WTC11 (cell line): ENCODE data around the gene ZNF304. TPM values are rescaled to one million over a fixed set of nuclear protein-coding genes. Genes with fewer than 3 reads are reported as not detected.

Source experiments
- ATAC-seq: fragments of 200-7000 bp; cut with Tn5 transposase; 2 replicates; pipeline ENCODE4 v1.10.0; 2021; ENCODE audit warnings: mild to moderate bottlenecking, moderate library complexity
- CTCF ChIA-PET: fragments of 300-600 bp; sonication (Branson Sonifier 250); formaldehyde crosslinking; loops from one replicate; lab custom pipeline; 2021; ENCODE audit warnings: antibody characterized with exemption; lab: Charles Lee
- POLR2A ChIA-PET: fragments of 350-600 bp; sonication (Branson Sonifier 250); formaldehyde crosslinking; loops from one replicate; lab custom pipeline; 2021; ENCODE audit warnings: antibody characterized with exemption; lab: Charles Lee
- DNase-seq: peaks from one replicate; pipeline ENCODE4 v3.0.0; 2021; ENCODE audit warnings: low spot score
- H3K27ac Mint-ChIP-seq: 2 replicates; pipeline ENCODE4 v1.8.0; 2021; ENCODE audit warnings: mixed read lengths
- H3K27me3 Mint-ChIP-seq: 2 replicates; pipeline ENCODE4 v1.8.0; 2021; ENCODE audit warnings: low read depth, mild to moderate bottlenecking, moderate library complexity, mixed read lengths
- H3K36me3 Mint-ChIP-seq: 2 replicates; pipeline ENCODE4 v1.8.0; 2021; ENCODE audit warnings: mixed read lengths
- H3K4me1 Mint-ChIP-seq: 2 replicates; pipeline ENCODE4 v1.8.0; 2022; ENCODE audit warnings: mixed read lengths
- H3K4me3 Mint-ChIP-seq: 2 replicates; pipeline ENCODE4 v1.8.0; 2021; ENCODE audit warnings: mild to moderate bottlenecking, moderate library complexity, mixed read lengths
- H3K9me3 Mint-ChIP-seq: 2 replicates; pipeline ENCODE4 v1.8.0; 2021; ENCODE audit warnings: mixed read lengths
- CBFB ChIP-seq: sonication (generic); formaldehyde crosslinking; IDR thresholded peaks from 2 replicates; pipeline ENCODE4 v1.8.1; 2022; ENCODE audit warnings: mild to moderate bottlenecking, low read depth, missing genetic modification reagents
- CREB1 ChIP-seq: sonication (generic); formaldehyde crosslinking; IDR thresholded peaks from 2 replicates; pipeline ENCODE4 v1.8.0; 2023; ENCODE audit warnings: mild to moderate bottlenecking, missing genetic modification reagents
- FOXP1 ChIP-seq: sonication (generic); formaldehyde crosslinking; IDR thresholded peaks from 2 replicates; pipeline ENCODE4 v1.8.0; 2022; ENCODE audit warnings: missing genetic modification reagents, mild to moderate bottlenecking, moderate library complexity, borderline replicate concordance
- GRHL2 ChIP-seq: fragments of 250-450 bp; sonication (Bioruptor Pico); IDR thresholded peaks from 2 replicates; pipeline ENCODE4 v1.8.0; 2022; ENCODE audit warnings: mild to moderate bottlenecking, moderate library complexity; ENCODE audit not compliant: insufficient replicate concordance, severe bottlenecking
- GTF2I ChIP-seq: fragments of 250-450 bp; sonication (Bioruptor Pico); conservative IDR thresholded peaks from 2 replicates; pipeline ENCODE4 v1.4.0; 2021; ENCODE audit warnings: mild to moderate bottlenecking
- HMGA2 ChIP-seq: fragments of 250-450 bp; sonication (Bioruptor Pico); IDR thresholded peaks from 2 replicates; pipeline ENCODE4 v1.4.0; 2021; ENCODE audit warnings: mild to moderate bottlenecking, moderate library complexity
- IRF2 ChIP-seq: sonication (generic); formaldehyde crosslinking; IDR thresholded peaks from 2 replicates; pipeline ENCODE4 v1.8.0; 2022; ENCODE audit warnings: low read depth, missing genetic modification reagents, borderline replicate concordance
- NFYB ChIP-seq: sonication (generic); formaldehyde crosslinking; conservative IDR thresholded peaks from 2 replicates; pipeline ENCODE4 v1.8.0; 2022; ENCODE audit warnings: low read depth, missing genetic modification reagents
- OVOL2 ChIP-seq: fragments of 250-450 bp; sonication (Bioruptor Pico); IDR thresholded peaks from 2 replicates; pipeline ENCODE4 v1.9.0; 2021; ENCODE audit warnings: mild to moderate bottlenecking, borderline replicate concordance
- total RNA-seq: library from RNA; stranded (reverse); gene quantifications from 3 replicates; pipeline ENCODE4 v1.2.3, GENCODE V29; 2021
- TF ChIP-seq, protein P1 (sequence below): sonication (generic); formaldehyde crosslinking; IDR thresholded peaks from 2 replicates; pipeline ENCODE4 v1.8.1; 2023; ENCODE audit warnings: mild to moderate bottlenecking, missing genetic modification reagents, borderline replicate concordance
- TF ChIP-seq, protein P2 (sequence below): sonication (generic); formaldehyde crosslinking; conservative IDR thresholded peaks from 2 replicates; pipeline ENCODE4 v1.8.1; 2022; ENCODE audit warnings: mild to moderate bottlenecking, missing genetic modification reagents
- TF ChIP-seq, protein P3 (sequence below): sonication (generic); formaldehyde crosslinking; IDR thresholded peaks from 2 replicates; pipeline ENCODE4 v1.8.1; 2023; ENCODE audit warnings: mild to moderate bottlenecking, moderate library complexity, missing genetic modification reagents
- TF ChIP-seq, protein P4 (sequence below): fragments of 250-450 bp; sonication (Bioruptor Pico); conservative IDR thresholded peaks from 2 replicates; pipeline ENCODE4 v1.9.0; 2021; ENCODE audit warnings: mild to moderate bottlenecking
- TF ChIP-seq, protein P5 (sequence below): fragments of 200-600 bp; IDR thresholded peaks from 2 replicates; pipeline ENCODE4 v1.8.0; 2022; ENCODE audit warnings: antibody characterized with exemption
- TF ChIP-seq, protein P6 (sequence below): fragments of 250-450 bp; sonication (Bioruptor Pico); IDR thresholded peaks from 2 replicates; pipeline ENCODE4 v1.9.0; 2021; ENCODE audit warnings: moderate library complexity, mild to moderate bottlenecking, inconsistent platforms, borderline replicate concordance
- TF ChIP-seq, protein P7 (sequence below): sonication (generic); formaldehyde crosslinking; IDR thresholded peaks from 2 replicates; pipeline ENCODE4 v1.8.0; 2022; ENCODE audit warnings: mild to moderate bottlenecking, missing genetic modification reagents
- TF ChIP-seq, protein P8 (sequence below): fragments of 250-450 bp; sonication (Bioruptor Pico); IDR thresholded peaks from 2 replicates; pipeline ENCODE4 v1.9.0; 2021; ENCODE audit warnings: mild to moderate bottlenecking, borderline replicate concordance

Gene ZNF304
- total RNA-seq, 1 experiment from 2014 or later, result 11.0 TPM

DNA sequence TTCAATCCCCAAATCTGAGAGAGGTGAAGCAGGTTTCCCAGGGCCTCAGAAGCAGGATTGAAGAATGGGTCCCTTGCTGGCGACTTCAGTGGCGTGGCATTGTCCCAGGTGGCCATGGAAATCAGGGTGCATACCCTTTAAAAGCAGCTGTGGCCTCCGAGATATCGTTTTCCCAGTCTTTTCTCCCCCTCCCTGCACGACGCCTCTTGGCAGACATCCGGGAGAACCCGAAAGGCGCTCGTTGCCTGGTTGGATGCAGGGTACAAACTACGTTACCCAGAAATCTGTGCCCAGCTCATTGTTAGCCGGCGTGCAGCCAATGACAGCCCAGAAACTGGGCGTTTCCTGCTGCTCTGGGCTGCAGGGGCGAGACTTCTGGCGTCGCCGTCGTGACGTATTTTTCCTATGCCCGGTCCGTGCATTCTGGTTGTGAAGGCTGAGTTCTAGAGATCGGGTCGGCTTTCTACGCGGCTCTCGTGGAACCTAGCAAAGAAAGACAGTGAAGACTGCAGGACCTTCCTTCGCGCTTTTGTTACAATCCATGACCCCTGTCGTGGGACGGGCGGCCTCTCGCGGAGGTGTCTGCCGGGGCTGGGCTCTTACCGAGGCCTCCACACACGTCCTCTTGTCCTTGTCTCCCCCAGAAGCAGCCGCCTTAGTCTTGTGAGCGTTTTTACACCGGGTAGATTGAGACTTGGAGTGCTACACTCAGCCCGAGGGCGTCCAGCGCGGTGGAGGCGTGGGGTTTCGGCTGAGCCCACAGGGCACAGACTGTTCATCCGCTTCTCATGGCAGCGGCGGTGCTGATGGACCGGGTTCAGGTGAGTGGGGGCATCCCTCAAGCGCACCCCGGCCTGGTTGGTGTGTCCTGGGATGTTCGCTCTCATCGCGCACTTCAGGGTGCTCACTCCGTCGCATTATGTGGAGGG is at the start of gene ZNF304 (continued):
- TF ChIP-seq, protein P1, sequence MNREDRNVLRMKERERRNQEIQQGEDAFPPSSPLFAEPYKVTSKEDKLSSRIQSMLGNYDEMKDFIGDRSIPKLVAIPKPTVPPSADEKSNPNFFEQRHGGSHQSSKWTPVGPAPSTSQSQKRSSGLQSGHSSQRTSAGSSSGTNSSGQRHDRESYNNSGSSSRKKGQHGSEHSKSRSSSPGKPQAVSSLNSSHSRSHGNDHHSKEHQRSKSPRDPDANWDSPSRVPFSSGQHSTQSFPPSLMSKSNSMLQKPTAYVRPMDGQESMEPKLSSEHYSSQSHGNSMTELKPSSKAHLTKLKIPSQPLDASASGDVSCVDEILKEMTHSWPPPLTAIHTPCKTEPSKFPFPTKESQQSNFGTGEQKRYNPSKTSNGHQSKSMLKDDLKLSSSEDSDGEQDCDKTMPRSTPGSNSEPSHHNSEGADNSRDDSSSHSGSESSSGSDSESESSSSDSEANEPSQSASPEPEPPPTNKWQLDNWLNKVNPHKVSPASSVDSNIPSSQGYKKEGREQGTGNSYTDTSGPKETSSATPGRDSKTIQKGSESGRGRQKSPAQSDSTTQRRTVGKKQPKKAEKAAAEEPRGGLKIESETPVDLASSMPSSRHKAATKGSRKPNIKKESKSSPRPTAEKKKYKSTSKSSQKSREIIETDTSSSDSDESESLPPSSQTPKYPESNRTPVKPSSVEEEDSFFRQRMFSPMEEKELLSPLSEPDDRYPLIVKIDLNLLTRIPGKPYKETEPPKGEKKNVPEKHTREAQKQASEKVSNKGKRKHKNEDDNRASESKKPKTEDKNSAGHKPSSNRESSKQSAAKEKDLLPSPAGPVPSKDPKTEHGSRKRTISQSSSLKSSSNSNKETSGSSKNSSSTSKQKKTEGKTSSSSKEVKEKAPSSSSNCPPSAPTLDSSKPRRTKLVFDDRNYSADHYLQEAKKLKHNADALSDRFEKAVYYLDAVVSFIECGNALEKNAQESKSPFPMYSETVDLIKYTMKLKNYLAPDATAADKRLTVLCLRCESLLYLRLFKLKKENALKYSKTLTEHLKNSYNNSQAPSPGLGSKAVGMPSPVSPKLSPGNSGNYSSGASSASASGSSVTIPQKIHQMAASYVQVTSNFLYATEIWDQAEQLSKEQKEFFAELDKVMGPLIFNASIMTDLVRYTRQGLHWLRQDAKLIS (CRISPR knock-in tag), result no peak
- TF ChIP-seq, protein P2, sequence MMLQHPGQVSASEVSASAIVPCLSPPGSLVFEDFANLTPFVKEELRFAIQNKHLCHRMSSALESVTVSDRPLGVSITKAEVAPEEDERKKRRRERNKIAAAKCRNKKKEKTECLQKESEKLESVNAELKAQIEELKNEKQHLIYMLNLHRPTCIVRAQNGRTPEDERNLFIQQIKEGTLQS (CRISPR knock-in tag), result no peak
- no peak for TF ChIP-seq OVOL2
- TF ChIP-seq, all 79 proteins: peak for 10

DNA sequence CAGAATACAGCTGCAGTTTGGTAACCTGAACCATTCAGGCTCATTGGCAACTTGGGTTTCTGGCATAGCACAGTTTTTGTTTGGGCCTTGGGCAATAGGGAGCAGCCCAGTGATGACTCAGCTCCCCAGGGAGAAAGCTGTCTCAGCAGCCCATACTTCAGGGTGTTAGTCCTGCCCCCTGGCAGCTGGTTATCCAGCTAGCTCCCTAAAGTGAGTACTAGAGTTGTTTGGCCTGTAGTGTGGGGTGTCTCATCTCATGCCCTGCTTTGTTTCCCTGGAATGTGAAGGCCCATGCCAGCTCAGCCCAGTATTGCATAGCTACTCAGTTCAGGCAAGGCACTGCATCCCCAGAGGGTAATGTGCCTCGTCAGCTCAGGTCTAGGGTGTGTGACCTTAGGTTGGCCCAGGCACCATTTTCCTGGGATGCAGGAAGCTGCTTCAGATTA is 49.0 kb upstream of the ZNF304 start:
- Mint-ChIP-seq H3K36me3 (peaks cover 25% of the 10 kb centered on the region), H3K27me3 (no peaks in the 10 kb centered on the region), H3K27ac (peak overlapping the region; percentile 1; the same call in 1 of the 2 replicates), H3K4me3 (no peak overlapping the region), H3K4me1 (0 out of 2 replicates have a peak, but pooled peaks cover 2% of the 10 kb centered on the region), H3K9me3 (no peaks in the 10 kb centered on the region)
- POLR2A ChIA-PET, result no interaction called here
- ATAC-seq (no peak; the same call in none of the 2 replicates), DNase-seq (no peak)
- CTCF ChIA-PET, result interaction anchor here (1.9 to 2.5 kb wide), 2 partner anchors 15 to 49 kb away, joined by 9 to 11 read pairs; partner anchors contain the start of gene ZNF304
- TF ChIP-seq HMGA2 (CRISPR knock-in tag) (no peak), IRF2 (CRISPR knock-in tag) (no peak), CREB1 (CRISPR knock-in tag) (no peak), GRHL2 (CRISPR knock-in tag) (no peak), GTF2I (CRISPR knock-in tag) (no peak), NFYB (CRISPR knock-in tag) (no peak), FOXP1 (CRISPR knock-in tag) (no peak), CBFB (no peak)
- TF ChIP-seq, protein P3, sequence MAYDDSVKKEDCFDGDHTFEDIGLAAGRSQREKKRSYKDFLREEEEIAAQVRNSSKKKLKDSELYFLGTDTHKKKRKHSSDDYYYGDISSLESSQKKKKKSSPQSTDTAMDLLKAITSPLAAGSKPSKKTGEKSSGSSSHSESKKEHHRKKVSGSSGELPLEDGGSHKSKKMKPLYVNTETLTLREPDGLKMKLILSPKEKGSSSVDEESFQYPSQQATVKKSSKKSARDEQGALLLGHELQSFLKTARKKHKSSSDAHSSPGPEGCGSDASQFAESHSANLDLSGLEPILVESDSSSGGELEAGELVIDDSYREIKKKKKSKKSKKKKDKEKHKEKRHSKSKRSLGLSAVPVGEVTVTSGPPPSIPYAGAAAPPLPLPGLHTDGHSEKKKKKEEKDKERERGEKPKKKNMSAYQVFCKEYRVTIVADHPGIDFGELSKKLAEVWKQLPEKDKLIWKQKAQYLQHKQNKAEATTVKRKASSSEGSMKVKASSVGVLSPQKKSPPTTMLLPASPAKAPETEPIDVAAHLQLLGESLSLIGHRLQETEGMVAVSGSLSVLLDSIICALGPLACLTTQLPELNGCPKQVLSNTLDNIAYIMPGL (CRISPR knock-in tag), result no peak
- TF ChIP-seq, protein P4, sequence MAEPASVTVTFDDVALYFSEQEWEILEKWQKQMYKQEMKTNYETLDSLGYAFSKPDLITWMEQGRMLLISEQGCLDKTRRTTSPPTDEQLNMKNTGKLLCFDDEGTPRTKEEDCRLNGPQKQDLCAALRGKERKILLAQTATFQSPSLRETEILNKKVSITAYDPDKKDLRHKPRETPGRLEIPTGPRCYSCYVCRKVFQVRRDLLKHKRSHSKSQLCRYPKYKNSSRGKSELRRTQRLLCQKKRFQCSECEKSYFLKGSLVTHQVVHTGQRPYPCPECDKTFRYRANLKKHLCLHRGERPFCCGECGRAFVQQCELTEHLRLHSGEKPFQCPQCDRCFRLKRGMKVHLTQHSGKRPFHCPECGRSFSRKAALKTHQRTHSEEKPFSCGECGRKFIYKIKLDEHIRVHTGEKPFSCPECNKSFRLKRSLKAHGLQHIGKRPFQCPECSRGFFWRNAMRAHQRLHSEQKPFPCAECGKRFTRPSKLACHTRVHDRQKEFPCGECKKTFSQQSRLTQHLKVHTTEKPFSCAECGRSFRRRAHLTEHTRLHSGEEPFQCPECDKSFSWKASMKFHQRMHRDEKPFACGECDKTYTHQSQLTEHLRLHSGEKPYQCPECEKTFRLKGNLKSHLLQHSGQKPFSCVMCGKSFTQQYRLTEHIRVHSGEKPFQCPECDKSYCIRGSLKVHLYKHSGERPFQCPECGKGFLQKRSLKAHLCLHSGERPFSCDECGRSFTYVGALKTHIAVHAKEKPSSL (CRISPR knock-in tag), result no peak
- TF ChIP-seq, protein P5, sequence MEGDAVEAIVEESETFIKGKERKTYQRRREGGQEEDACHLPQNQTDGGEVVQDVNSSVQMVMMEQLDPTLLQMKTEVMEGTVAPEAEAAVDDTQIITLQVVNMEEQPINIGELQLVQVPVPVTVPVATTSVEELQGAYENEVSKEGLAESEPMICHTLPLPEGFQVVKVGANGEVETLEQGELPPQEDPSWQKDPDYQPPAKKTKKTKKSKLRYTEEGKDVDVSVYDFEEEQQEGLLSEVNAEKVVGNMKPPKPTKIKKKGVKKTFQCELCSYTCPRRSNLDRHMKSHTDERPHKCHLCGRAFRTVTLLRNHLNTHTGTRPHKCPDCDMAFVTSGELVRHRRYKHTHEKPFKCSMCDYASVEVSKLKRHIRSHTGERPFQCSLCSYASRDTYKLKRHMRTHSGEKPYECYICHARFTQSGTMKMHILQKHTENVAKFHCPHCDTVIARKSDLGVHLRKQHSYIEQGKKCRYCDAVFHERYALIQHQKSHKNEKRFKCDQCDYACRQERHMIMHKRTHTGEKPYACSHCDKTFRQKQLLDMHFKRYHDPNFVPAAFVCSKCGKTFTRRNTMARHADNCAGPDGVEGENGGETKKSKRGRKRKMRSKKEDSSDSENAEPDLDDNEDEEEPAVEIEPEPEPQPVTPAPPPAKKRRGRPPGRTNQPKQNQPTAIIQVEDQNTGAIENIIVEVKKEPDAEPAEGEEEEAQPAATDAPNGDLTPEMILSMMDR, result no peak
- TF ChIP-seq, protein P6, sequence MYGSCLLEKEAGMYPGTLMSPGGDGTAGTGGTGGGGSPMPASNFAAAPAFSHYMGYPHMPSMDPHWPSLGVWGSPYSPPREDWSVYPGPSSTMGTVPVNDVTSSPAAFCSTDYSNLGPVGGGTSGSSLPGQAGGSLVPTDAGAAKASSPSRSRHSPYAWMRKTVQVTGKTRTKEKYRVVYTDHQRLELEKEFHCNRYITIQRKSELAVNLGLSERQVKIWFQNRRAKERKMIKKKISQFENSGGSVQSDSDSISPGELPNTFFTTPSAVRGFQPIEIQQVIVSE (CRISPR knock-in tag), result no peak
- TF ChIP-seq, protein P7, sequence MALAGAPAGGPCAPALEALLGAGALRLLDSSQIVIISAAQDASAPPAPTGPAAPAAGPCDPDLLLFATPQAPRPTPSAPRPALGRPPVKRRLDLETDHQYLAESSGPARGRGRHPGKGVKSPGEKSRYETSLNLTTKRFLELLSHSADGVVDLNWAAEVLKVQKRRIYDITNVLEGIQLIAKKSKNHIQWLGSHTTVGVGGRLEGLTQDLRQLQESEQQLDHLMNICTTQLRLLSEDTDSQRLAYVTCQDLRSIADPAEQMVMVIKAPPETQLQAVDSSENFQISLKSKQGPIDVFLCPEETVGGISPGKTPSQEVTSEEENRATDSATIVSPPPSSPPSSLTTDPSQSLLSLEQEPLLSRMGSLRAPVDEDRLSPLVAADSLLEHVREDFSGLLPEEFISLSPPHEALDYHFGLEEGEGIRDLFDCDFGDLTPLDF (CRISPR knock-in tag), result no peak
- TF ChIP-seq, protein P8, sequence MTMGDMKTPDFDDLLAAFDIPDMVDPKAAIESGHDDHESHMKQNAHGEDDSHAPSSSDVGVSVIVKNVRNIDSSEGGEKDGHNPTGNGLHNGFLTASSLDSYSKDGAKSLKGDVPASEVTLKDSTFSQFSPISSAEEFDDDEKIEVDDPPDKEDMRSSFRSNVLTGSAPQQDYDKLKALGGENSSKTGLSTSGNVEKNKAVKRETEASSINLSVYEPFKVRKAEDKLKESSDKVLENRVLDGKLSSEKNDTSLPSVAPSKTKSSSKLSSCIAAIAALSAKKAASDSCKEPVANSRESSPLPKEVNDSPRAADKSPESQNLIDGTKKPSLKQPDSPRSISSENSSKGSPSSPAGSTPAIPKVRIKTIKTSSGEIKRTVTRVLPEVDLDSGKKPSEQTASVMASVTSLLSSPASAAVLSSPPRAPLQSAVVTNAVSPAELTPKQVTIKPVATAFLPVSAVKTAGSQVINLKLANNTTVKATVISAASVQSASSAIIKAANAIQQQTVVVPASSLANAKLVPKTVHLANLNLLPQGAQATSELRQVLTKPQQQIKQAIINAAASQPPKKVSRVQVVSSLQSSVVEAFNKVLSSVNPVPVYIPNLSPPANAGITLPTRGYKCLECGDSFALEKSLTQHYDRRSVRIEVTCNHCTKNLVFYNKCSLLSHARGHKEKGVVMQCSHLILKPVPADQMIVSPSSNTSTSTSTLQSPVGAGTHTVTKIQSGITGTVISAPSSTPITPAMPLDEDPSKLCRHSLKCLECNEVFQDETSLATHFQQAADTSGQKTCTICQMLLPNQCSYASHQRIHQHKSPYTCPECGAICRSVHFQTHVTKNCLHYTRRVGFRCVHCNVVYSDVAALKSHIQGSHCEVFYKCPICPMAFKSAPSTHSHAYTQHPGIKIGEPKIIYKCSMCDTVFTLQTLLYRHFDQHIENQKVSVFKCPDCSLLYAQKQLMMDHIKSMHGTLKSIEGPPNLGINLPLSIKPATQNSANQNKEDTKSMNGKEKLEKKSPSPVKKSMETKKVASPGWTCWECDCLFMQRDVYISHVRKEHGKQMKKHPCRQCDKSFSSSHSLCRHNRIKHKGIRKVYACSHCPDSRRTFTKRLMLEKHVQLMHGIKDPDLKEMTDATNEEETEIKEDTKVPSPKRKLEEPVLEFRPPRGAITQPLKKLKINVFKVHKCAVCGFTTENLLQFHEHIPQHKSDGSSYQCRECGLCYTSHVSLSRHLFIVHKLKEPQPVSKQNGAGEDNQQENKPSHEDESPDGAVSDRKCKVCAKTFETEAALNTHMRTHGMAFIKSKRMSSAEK, result no peak
